ENCODE data around the gene KRTAP4-2.

GRCh38 chr17:41141361-41141760, 36.7 kb downstream of the KRTAP4-2 start:
- no peak for TF ChIP-seq CTCF (IDR thresholded peaks at IDR 0.05)
- no peak for TF ChIP-seq POLR2A (IDR thresholded peaks at IDR 0.05)

Measured in heart left ventricle (tissue), 13 donors.